Measurements from ENCODE around the gene CLPSL1.
A peak's percentile ranks its signal among the peaks of the same experiment; 100 is the strongest.

CLPSL1 gene

GRCh38 chr6:35829306-35829705 is 48.5 kb downstream of the CLPSL1 start:
- DNase-seq (ENCODE audit: low read depth): no peak
- no peak overlapping the region for H3K4me3 ChIP-seq (replicated peaks; ENCODE audit: low read depth, low read length)
- no peak for TF ChIP-seq CTCF (IDR thresholded peaks at IDR 0.05; ENCODE audit: low read length, missing control alignments)

DNA sequence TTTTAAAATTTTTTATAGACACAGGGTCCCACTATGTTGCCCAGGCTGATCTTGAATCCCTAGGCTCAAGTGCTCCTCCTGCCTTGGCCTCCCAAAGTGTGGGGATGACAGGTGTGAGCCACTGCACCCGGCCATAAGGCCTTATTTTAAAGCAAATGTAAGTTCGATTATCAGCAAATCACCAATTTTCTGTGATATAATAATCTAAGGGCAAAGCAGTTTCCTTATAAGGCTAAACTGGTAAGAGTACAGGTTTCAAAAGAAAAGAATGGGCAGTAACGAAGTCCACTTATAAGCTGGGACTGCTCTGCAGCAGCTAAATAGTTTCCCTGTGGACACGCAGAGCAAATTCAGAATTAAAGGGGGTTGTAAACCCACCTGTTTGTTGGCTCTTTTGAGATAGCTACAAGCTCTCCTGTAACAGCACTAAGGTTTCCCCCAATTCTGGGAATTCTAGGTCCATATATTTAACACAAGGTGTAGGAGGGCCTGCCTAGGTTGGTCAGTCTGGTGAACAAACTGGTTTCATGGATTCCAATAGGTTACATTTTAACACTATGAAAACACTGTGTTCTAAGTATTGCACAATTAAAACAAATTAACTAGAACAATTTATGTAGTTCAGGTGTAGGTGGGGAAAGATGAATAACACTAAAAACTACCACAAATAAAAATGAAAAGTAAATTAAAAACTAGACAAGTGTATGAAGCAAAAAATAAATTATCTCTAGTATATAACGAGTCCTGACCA is 50.6 kb downstream of the CLPSL1 start:
- no peak overlapping the region for H3K4me3 ChIP-seq (replicated peaks; ENCODE audit: low read depth, low read length)
- TF ChIP-seq CTCF (IDR thresholded peaks at IDR 0.05; ENCODE audit: low read length, missing control alignments): no peak
- DNase-seq (ENCODE audit: low read depth): no peak

GRCh38 chr6:35833536-35833935 is 52.7 kb downstream of the CLPSL1 start:
- H3K4me3 ChIP-seq (replicated peaks; ENCODE audit: low read depth, low read length): no peak overlapping the region
- TF ChIP-seq CTCF (IDR thresholded peaks at IDR 0.05; ENCODE audit: low read length, missing control alignments): no peak
- DNase-seq (ENCODE audit: low read depth): peak; percentile 6
